ENCODE data around the gene KL.

GRCh38 chr13:32989290-32989667, 26.9 kb upstream of the KL start:
- TF ChIP-seq, protein P1, sequence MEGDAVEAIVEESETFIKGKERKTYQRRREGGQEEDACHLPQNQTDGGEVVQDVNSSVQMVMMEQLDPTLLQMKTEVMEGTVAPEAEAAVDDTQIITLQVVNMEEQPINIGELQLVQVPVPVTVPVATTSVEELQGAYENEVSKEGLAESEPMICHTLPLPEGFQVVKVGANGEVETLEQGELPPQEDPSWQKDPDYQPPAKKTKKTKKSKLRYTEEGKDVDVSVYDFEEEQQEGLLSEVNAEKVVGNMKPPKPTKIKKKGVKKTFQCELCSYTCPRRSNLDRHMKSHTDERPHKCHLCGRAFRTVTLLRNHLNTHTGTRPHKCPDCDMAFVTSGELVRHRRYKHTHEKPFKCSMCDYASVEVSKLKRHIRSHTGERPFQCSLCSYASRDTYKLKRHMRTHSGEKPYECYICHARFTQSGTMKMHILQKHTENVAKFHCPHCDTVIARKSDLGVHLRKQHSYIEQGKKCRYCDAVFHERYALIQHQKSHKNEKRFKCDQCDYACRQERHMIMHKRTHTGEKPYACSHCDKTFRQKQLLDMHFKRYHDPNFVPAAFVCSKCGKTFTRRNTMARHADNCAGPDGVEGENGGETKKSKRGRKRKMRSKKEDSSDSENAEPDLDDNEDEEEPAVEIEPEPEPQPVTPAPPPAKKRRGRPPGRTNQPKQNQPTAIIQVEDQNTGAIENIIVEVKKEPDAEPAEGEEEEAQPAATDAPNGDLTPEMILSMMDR (IDR thresholded peaks at IDR 0.05), result no peak
- TF ChIP-seq EZH2 (IDR thresholded peaks at IDR 0.05; ENCODE audit: borderline replicate concordance, insufficient read depth, low read depth, low read length, poor library complexity, severe bottlenecking), result no peak
